Activated naive CD4-positive, alpha-beta T cell treated with anti-CD3 and anti-CD28 coated beads, Interleukin-2, amount 50 U/mL, for 72 hours (primary cell): ENCODE results near the gene CD44. TPM values are rescaled to one million over a fixed set of nuclear protein-coding genes. Genes with fewer than 3 reads are reported as not detected.

Experiments used
- ATAC-seq, 2 donors: fragments of 150-1000 bp; cut with Tn5 transposase; 2 replicates each; pipeline ENCODE4 v1.10.0; 2021; ENCODE audit warnings: mild to moderate bottlenecking in 2 of 2, moderate library complexity in 2 of 2
- DNase-seq, 2 donors: peaks; one replicate each; pipeline ENCODE4 v3.0.0; 2021 to 2022; ENCODE audit warnings: low spot score in 2 of 2
- H3K27ac Mint-ChIP-seq, 2 donors: one replicate each; pipeline ENCODE4 v1.8.0; 2022; ENCODE audit warnings: mild to moderate bottlenecking in 2 of 2, mixed read lengths in 2 of 2
- H3K36me3 Mint-ChIP-seq, 2 donors: one replicate each; pipeline ENCODE4 v1.8.0; 2022; ENCODE audit warnings: mixed read lengths in 2 of 2
- H3K9me3 Mint-ChIP-seq, 2 donors: one replicate each; pipeline ENCODE4 v1.8.0; 2022; ENCODE audit warnings: mixed read lengths in 2 of 2
- total RNA-seq, 2 donors: library from RNA; stranded (reverse); gene quantifications; one replicate each; pipeline ENCODE4 v1.2.3, GENCODE V29; 2022

The CD44 gene
- total RNA-seq, 2 donors from 2014 or later = 321 to 381 TPM

- peak in 1 of 2 donors; percentile 73 for ATAC-seq
- peaks cover 71 to 99% of the 10 kb centered on the region in 2 donors for H3K36me3 Mint-ChIP-seq
- DNase-seq = no peak
- peaks cover 0 to 15% of the 10 kb centered on the region in 2 donors for H3K9me3 Mint-ChIP-seq
- H3K27ac Mint-ChIP-seq = peak overlapping the region in 1 of 2 donors; percentile 24
These were observed 61.9 kb downstream of the CD44 start for GRCh38 chr11:35200811-35201341.

GRCh38 chr11:35204614-35205013 lies 65.6 kb downstream of the CD44 start:
- no peak for ATAC-seq
- no peak for DNase-seq
- Mint-ChIP-seq H3K9me3 (peaks cover 4 to 21% of the 10 kb centered on the region in 2 donors), H3K36me3 (peaks cover 75 to 99% of the 10 kb centered on the region in 2 donors), H3K27ac (peak overlapping the region; percentile 44 to 78)

- Mint-ChIP-seq H3K9me3 (peaks cover 4 to 12% of the 10 kb centered on the region in 2 donors), H3K27ac (peak overlapping the region in 1 of 2 donors; percentile 72), H3K36me3 (peaks cover 75 to 99% of the 10 kb centered on the region in 2 donors)
- DNase-seq (no peak), ATAC-seq (no peak)
These were observed 67.6 kb downstream of the CD44 start for GRCh38 chr11:35206616-35207015.

GRCh38 chr11:35207471-35208403 lies 68.8 kb downstream of the CD44 start:
- Mint-ChIP-seq H3K27ac (peak overlapping the region; percentile 50 to 73), H3K9me3 (peaks cover 4 to 9% of the 10 kb centered on the region in 2 donors), H3K36me3 (peaks cover 69 to 99% of the 10 kb centered on the region in 2 donors)
- DNase-seq (no peak), ATAC-seq (no peak)

GRCh38 chr11:35208795-35209194 lies 69.8 kb downstream of the CD44 start:
- Mint-ChIP-seq H3K9me3 (peaks cover 4 to 14% of the 10 kb centered on the region in 2 donors), H3K27ac (peak overlapping the region in 1 of 2 donors; percentile 73), H3K36me3 (peaks cover 74 to 99% of the 10 kb centered on the region in 2 donors)
- ATAC-seq = no peak
- DNase-seq = no peak

- Mint-ChIP-seq H3K36me3 (peaks cover 72 to 99% of the 10 kb centered on the region in 2 donors), H3K27ac (peak overlapping the region in 1 of 2 donors; percentile 9), H3K9me3 (peaks cover 4 to 14% of the 10 kb centered on the region in 2 donors)
- DNase-seq (no peak), ATAC-seq (no peak)
These were observed 72.0 kb downstream of the CD44 start for GRCh38 chr11:35210876-35211546.

GRCh38 chr11:35211952-35212351 lies 73.0 kb downstream of the CD44 start:
- H3K27ac Mint-ChIP-seq = no peak overlapping the region

GRCh38 chr11:35214226-35214770 lies 75.3 kb downstream of the CD44 start:
- Mint-ChIP-seq H3K9me3 (peaks cover 0 to 9% of the 10 kb centered on the region in 2 donors), H3K36me3 (peaks cover 62 to 98% of the 10 kb centered on the region in 2 donors), H3K27ac (peak overlapping the region; percentile 47 to 84)
- no peak for DNase-seq
- ATAC-seq = no peak

More at GRCh38 chr11:35211952-35212351, 73.0 kb downstream of the CD44 start:
- ATAC-seq (no peak), DNase-seq (no peak)
- H3K36me3 Mint-ChIP-seq = peaks cover 78 to 99% of the 10 kb centered on the region in 2 donors
- peaks cover 4 to 14% of the 10 kb centered on the region in 2 donors for H3K9me3 Mint-ChIP-seq

- Mint-ChIP-seq H3K27ac (peak overlapping the region; percentile 47 to 91), H3K9me3 (peaks cover 0 to 9% of the 10 kb centered on the region in 2 donors), H3K36me3 (peaks cover 62 to 98% of the 10 kb centered on the region in 2 donors)
- DNase-seq (peak in 1 of 2 donors; percentile 30), ATAC-seq (peak; percentile 89 to 90)
These were observed 75.8 kb downstream of the CD44 start for GRCh38 chr11:35214792-35215193.

- no peak for ATAC-seq
- DNase-seq = no peak
- H3K9me3 Mint-ChIP-seq = peaks cover 0 to 5% of the 10 kb centered on the region in 2 donors
- H3K36me3 Mint-ChIP-seq = peaks cover 58 to 95% of the 10 kb centered on the region in 2 donors
- H3K27ac Mint-ChIP-seq = peak overlapping the region; percentile 5 to 74
These were observed 77.0 kb downstream of the CD44 start for GRCh38 chr11:35215945-35216344.

GRCh38 chr11:35216962-35217678 lies 78.1 kb downstream of the CD44 start:
- peak; percentile 18 to 51 for ATAC-seq
- peaks cover 0 to 5% of the 10 kb centered on the region in 2 donors for H3K9me3 Mint-ChIP-seq
- no peak for DNase-seq
- peaks cover 52 to 95% of the 10 kb centered on the region in 2 donors for H3K36me3 Mint-ChIP-seq
- H3K27ac Mint-ChIP-seq = peak overlapping the region; percentile 74 to 94

GRCh38 chr11:35218956-35219355 lies 80.0 kb downstream of the CD44 start:
- Mint-ChIP-seq H3K36me3 (peaks cover 50 to 92% of the 10 kb centered on the region in 2 donors), H3K27ac (peak overlapping the region in 1 of 2 donors; percentile 84), H3K9me3 (no peaks in the 10 kb centered on the region)
- ATAC-seq (no peak), DNase-seq (no peak)

GRCh38 chr11:35223371-35223796 lies 84.4 kb downstream of the CD44 start:
- no peak for ATAC-seq
- Mint-ChIP-seq H3K36me3 (peaks cover 57 to 92% of the 10 kb centered on the region in 2 donors), H3K9me3 (no peaks in the 10 kb centered on the region), H3K27ac (no peak overlapping the region)
- no peak for DNase-seq

- DNase-seq (no peak), ATAC-seq (no peak)
- Mint-ChIP-seq H3K27ac (peak overlapping the region in 1 of 2 donors; percentile 50), H3K36me3 (peaks cover 57 to 92% of the 10 kb centered on the region in 2 donors), H3K9me3 (no peaks in the 10 kb centered on the region)
These were observed 85.0 kb downstream of the CD44 start for GRCh38 chr11:35223991-35224390.

- H3K9me3 Mint-ChIP-seq = peaks cover 2 to 5% of the 10 kb centered on the region in 2 donors
- H3K36me3 Mint-ChIP-seq = peaks cover 65 to 95% of the 10 kb centered on the region in 2 donors
- no peak overlapping the region for H3K27ac Mint-ChIP-seq
- DNase-seq (no peak), ATAC-seq (no peak)
These were observed 87.1 kb downstream of the CD44 start for GRCh38 chr11:35225946-35226520.
